Vagina (tissue), 2 donors: Measurements from ENCODE around the gene MB. TPM values are rescaled to one million over a fixed set of nuclear protein-coding genes. Genes with fewer than 3 reads are reported as not detected.
"Not testable (repeated sequence)": the region's sequence is repeated elsewhere in the genome, so short reads cannot be mapped to it uniquely, and the experiment has no call there.

Source experiments
- DNase-seq, 2 donors: peaks; one replicate each; pipeline ENCODE4 v3.0.0-alpha.2; 2017; ENCODE audit errors: extremely low spot score in 2 of 2
- H3K27ac ChIP-seq: fragments of 200-600 bp; sonication (generic); one replicate; pipeline ENCODE4 v1.5.1; 2019
- H3K27me3 ChIP-seq: fragments of 200-600 bp; sonication (generic); one replicate; pipeline ENCODE4 v1.5.1; 2019
- H3K36me3 ChIP-seq, 2 donors: fragments of 200-600 bp; sonication (generic); one replicate each; pipeline ENCODE4 v1.5.1; 2017 to 2019
- H3K4me1 ChIP-seq: fragments of 200-600 bp; sonication (generic); one replicate; pipeline ENCODE4 v1.5.1; 2019
- H3K4me3 ChIP-seq, 2 donors: fragments of 200-600 bp; sonication (generic); 1 replicate in 1 of 2; 2 replicates in 1 of 2; pipeline ENCODE4 v1.5.1; 2016 to 2019
- H3K9me3 ChIP-seq: fragments of 200-600 bp; sonication (generic); one replicate; pipeline ENCODE4 v1.5.1; 2019
- POLR2A ChIP-seq, 2 donors: fragments of 450-650 bp; IDR thresholded peaks; one replicate each; pipeline ENCODE4 v1.6.1; 2017; ENCODE audit warnings: antibody characterized with exemption in 2 of 2, mild to moderate bottlenecking in 2 of 2, moderate library complexity in 2 of 2
- POLR2AphosphoS5 ChIP-seq, 2 donors: sonication (generic); formaldehyde crosslinking; IDR thresholded peaks; one replicate each; pipeline ENCODE4 v1.9.0; 2017; ENCODE audit warnings: antibody characterized with exemption in 2 of 2, mild to moderate bottlenecking in 2 of 2, low read depth in 1 of 2; ENCODE audit not compliant: insufficient read depth in 1 of 2
- intact Hi-C: fragments of 100-400 bp; cut with DNase I; formaldehyde crosslinking; loops from one replicate; pipeline ENCODE4 v1.15.1; 2023
- total RNA-seq: library from RNA; depleted of rRNA; stranded (reverse); fragments of >200 nt; gene quantifications from one replicate; pipeline ENCODE4 v1.2.3, GENCODE V29; 2016
- TF ChIP-seq, protein P1 (sequence below), 3 experiments: fragments of 450-650 bp in 2 of 3; fragments of 200-600 bp in 1 of 3; sonication (generic) in 1 of 3; IDR thresholded peaks; one replicate each; pipeline ENCODE4 v1.5.1; 2017 to 2019; ENCODE audit warnings: antibody characterized with exemption in 3 of 3, mild to moderate bottlenecking in 2 of 3, moderate library complexity in 2 of 3

The MB gene
- not detected for total RNA-seq

- DNase-seq = no peak
- Histone ChIP-seq H3K4me3 (no peak within 1 kb of the TSS), H3K36me3 (no peaks in the 10 kb centered on the region), H3K27ac (no peak within 1 kb of the TSS), H3K4me1 (peaks cover 4% of the 10 kb centered on the region), H3K27me3 (no peaks in the 10 kb centered on the region), H3K9me3 (no peaks in the 10 kb centered on the region)
- intact Hi-C loops = no loop called here
- no peak for TF ChIP-seq POLR2A (IDR thresholded peaks at IDR 0.05)
- no peak for TF ChIP-seq POLR2AphosphoS5 (IDR thresholded peaks at IDR 0.05; ENCODE audit: insufficient read depth in 1 of 2, low read depth in 1 of 2)
- TF ChIP-seq, protein P1, sequence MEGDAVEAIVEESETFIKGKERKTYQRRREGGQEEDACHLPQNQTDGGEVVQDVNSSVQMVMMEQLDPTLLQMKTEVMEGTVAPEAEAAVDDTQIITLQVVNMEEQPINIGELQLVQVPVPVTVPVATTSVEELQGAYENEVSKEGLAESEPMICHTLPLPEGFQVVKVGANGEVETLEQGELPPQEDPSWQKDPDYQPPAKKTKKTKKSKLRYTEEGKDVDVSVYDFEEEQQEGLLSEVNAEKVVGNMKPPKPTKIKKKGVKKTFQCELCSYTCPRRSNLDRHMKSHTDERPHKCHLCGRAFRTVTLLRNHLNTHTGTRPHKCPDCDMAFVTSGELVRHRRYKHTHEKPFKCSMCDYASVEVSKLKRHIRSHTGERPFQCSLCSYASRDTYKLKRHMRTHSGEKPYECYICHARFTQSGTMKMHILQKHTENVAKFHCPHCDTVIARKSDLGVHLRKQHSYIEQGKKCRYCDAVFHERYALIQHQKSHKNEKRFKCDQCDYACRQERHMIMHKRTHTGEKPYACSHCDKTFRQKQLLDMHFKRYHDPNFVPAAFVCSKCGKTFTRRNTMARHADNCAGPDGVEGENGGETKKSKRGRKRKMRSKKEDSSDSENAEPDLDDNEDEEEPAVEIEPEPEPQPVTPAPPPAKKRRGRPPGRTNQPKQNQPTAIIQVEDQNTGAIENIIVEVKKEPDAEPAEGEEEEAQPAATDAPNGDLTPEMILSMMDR (IDR thresholded peaks at IDR 0.05) = no peak
Observed at GRCh38 chr22:35617137-35617755, at the start of gene MB. MB (minus strand) TSS chr22:35617329; CDS start chr22:35617257, 72 bp downstream.

GRCh38 chr22:35666699-35667098 is 49.6 kb upstream of the MB start:
- H3K36me3 ChIP-seq, DNase-seq, H3K27me3 ChIP-seq, H3K27ac ChIP-seq, intact Hi-C loops, H3K9me3 ChIP-seq, H3K4me3 ChIP-seq, H3K4me1 ChIP-seq: not testable (repeated sequence)

DNA sequence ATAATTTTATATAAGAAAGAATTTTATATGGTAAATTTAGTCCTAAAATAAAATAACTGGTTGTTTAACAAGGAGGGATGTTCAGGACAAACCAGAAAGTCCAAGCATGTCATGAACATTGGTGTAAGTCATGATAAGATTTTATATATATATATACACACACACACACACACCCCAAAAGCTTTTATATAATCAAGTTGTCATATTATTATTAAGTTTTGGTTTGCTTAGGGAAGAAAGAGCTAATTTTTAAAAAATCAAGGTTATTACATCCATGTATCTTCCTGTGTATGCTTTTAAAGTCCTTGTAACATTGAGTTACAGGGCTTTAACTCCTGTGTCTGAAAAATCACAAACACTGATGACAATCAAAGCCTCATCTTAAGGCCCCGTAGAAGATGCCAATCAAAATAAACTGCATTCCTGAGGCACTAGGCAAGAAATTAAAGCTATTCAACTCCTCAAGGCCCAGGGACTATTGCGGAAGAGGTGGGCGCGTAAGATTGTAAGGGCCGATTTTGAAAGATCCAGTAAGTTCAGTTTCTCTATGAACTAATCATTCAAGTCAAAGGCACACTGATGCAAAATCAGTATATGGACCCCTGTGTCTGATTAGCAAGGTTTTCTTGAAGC is 47.9 kb upstream of the MB start:
- Histone ChIP-seq H3K4me3 (no peak overlapping the region), H3K36me3 (peaks cover 0 to 8% of the 10 kb centered on the region in 2 donors), H3K27me3 (no peaks in the 10 kb centered on the region), H3K9me3 (no peaks in the 10 kb centered on the region), H3K27ac (no peak overlapping the region), H3K4me1 (peaks cover 12% of the 10 kb centered on the region)
- no peak for DNase-seq
- TF ChIP-seq POLR2AphosphoS5 (IDR thresholded peaks at IDR 0.05; ENCODE audit: insufficient read depth in 1 of 2, low read depth in 1 of 2) (no peak), POLR2A (IDR thresholded peaks at IDR 0.05) (no peak)
- TF ChIP-seq, protein P1 (IDR thresholded peaks at IDR 0.05) = no peak
- intact Hi-C loops = no loop called here

- intact Hi-C loops = no loop called here
- TF ChIP-seq, protein P1 (IDR thresholded peaks at IDR 0.05) = no peak
- TF ChIP-seq POLR2AphosphoS5 (IDR thresholded peaks at IDR 0.05; ENCODE audit: insufficient read depth in 1 of 2, low read depth in 1 of 2) (peak in 1 of 2 donors; percentile 6), POLR2A (IDR thresholded peaks at IDR 0.05) (no peak)
- Histone ChIP-seq H3K36me3 (peaks cover 0 to 24% of the 10 kb centered on the region in 2 donors), H3K4me3 (peak overlapping the region in 1 of 2 donors; percentile 3), H3K27ac (peak overlapping the region; percentile 75), H3K9me3 (no peaks in the 10 kb centered on the region), H3K4me1 (peaks cover 12% of the 10 kb centered on the region), H3K27me3 (no peaks in the 10 kb centered on the region)
- DNase-seq = no peak
Observed at GRCh38 chr22:35663371-35663770, 46.2 kb upstream of the MB start.

DNA sequence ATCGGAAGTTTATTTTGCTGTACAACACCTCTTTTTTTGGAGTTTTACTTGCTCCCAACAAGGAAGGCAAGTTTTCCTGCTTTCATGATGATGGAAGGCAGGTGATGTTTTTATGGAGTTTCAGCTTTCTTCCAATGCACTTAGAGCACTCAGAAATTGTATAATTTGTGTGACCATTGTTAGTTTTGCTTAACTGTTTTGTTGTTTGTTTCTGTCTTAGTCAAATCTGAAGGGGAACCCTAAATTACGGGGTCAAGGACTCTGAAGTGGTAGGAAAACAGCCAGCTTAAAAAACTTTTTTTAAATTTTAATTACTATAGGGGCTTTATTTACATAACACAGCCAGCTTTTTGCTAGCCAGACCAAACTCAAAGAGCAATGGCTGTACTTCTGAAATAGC is 45.8 kb upstream of the MB start:
- Histone ChIP-seq H3K36me3 (peaks cover 0 to 28% of the 10 kb centered on the region in 2 donors), H3K9me3 (no peaks in the 10 kb centered on the region), H3K27ac (peak overlapping the region; percentile 75), H3K4me3 (no peak overlapping the region), H3K4me1 (peaks cover 12% of the 10 kb centered on the region), H3K27me3 (no peaks in the 10 kb centered on the region)
- intact Hi-C loops = no loop called here
- no peak for DNase-seq
- TF ChIP-seq POLR2A (IDR thresholded peaks at IDR 0.05) (no peak), POLR2AphosphoS5 (IDR thresholded peaks at IDR 0.05; ENCODE audit: insufficient read depth in 1 of 2, low read depth in 1 of 2) (no peak)
- TF ChIP-seq, protein P1 (IDR thresholded peaks at IDR 0.05) = no peak
